Endothelial cell of umbilical vein (primary cell): Measurements from ENCODE around the gene KHK. TPM values are rescaled to one million over a fixed set of nuclear protein-coding genes. Genes with fewer than 3 reads are reported as not detected.

ENCODE experiments used
- BruUV-seq: library from RNA; stranded (reverse); fragments of 400-500 nt; replicated peaks from 2 replicates; lab custom pipeline; 2021; lab: Mats Ljungman, UMichigan
- CTCF ChIA-PET: fragments of 300-600, 350-600 bp; sonication (Branson Sonifier 250); formaldehyde crosslinking; loops from one replicate; lab custom pipeline; 2021; ENCODE audit warnings: antibody characterized with exemption, inconsistent platforms; lab: Charles Lee
- POLR2A ChIA-PET: fragments of 300-600, 350-600 bp; sonication (Branson Sonifier 250); formaldehyde crosslinking; loops from one replicate; lab custom pipeline; 2021; ENCODE audit warnings: antibody characterized with exemption, inconsistent platforms; lab: Charles Lee
- DNase-seq: peaks from one replicate; pipeline ENCODE4 v3.0.0-alpha.2; 2011; ENCODE audit warnings: low read depth, low spot score
- FAIRE-seq: peaks from 2 replicates; lab custom pipeline; 2011; peaks lifted over from hg19 to GRCh38; lab: Jason Lieb, UNC
- H2AFZ ChIP-seq: 2 replicates; pipeline ENCODE4 v1.6.0; 2012; ENCODE audit warnings: low read depth, low read length, control low read depth, inconsistent platforms
- H3K27ac ChIP-seq: 2 replicates; pipeline ENCODE4 v1.5.1; 2011; ENCODE audit warnings: low read depth, mild to moderate bottlenecking, control low read depth, low read length, moderate library complexity; ENCODE audit not compliant: insufficient read depth
- H3K27me3 ChIP-seq, 2 experiments: 2 replicates each; pipeline versions ENCODE4 v1.6.0 to v1.6.1; 2011; ENCODE audit warnings: low read length in 2 of 2, mixed read lengths in 1 of 2; ENCODE audit not compliant: control insufficient read depth in 2 of 2, insufficient read depth in 2 of 2
- H3K36me3 ChIP-seq, 2 experiments: 2 replicates in 1 of 2; 3 replicates in 1 of 2; pipeline ENCODE4 v1.5.1; 2011; ENCODE audit warnings: low read length in 2 of 2, mild to moderate bottlenecking in 1 of 2, moderate library complexity in 1 of 2; ENCODE audit not compliant: control insufficient read depth in 2 of 2, insufficient read depth in 2 of 2; ENCODE audit errors: extremely low read depth in 1 of 2
- H3K4me1 ChIP-seq: 3 replicates; pipeline ENCODE4 v1.5.1; 2011; ENCODE audit warnings: mild to moderate bottlenecking, low read length; ENCODE audit not compliant: control insufficient read depth, insufficient read depth; ENCODE audit errors: extremely low read depth
- H3K4me2 ChIP-seq: 2 replicates; pipeline ENCODE4 v1.6.1; 2011; ENCODE audit warnings: low read length, control low read depth, mixed read lengths; ENCODE audit not compliant: insufficient read depth
- H3K4me3 ChIP-seq, 3 experiments: fragments of 200-600 bp in 1 of 3; sonication (generic), shearing (Covaris generic) in 1 of 3; replicated peaks in 1 of 3; 2 replicates each; pipeline ENCODE4 v1.5.1; 2011 to 2016; ENCODE audit warnings: control low read depth in 3 of 3, low read length in 3 of 3, mild to moderate bottlenecking in 2 of 3, inconsistent platforms in 1 of 3, low read depth in 1 of 3, moderate library complexity in 1 of 3; ENCODE audit not compliant: insufficient read depth in 1 of 3
- H3K79me2 ChIP-seq: 2 replicates; pipeline ENCODE4 v1.6.0; 2012; ENCODE audit warnings: low read length, inconsistent platforms; ENCODE audit not compliant: control insufficient read depth, insufficient read depth
- H3K9ac ChIP-seq: replicated peaks from 2 replicates; pipeline ENCODE3; 2011; ENCODE audit warnings: low read length, control low read depth; ENCODE audit not compliant: insufficient read depth; ENCODE audit errors: extremely low read depth
- H3K9me1 ChIP-seq: replicated peaks from 3 replicates; pipeline ENCODE4 v1.6.0; 2011; ENCODE audit warnings: mild to moderate bottlenecking, low read length; ENCODE audit not compliant: control insufficient read depth, insufficient read depth; ENCODE audit errors: extremely low read depth
- H3K9me3 ChIP-seq: replicated peaks from 2 replicates; pipeline ENCODE4 v1.5.1; 2012; ENCODE audit warnings: low read length, inconsistent platforms; ENCODE audit not compliant: control insufficient read depth, insufficient read depth
- H4K20me1 ChIP-seq: replicated peaks from 2 replicates; pipeline ENCODE3; 2011; ENCODE audit warnings: mild to moderate bottlenecking, low read length; ENCODE audit not compliant: control insufficient read depth, insufficient read depth; ENCODE audit errors: extremely low read depth
- EZH2 ChIP-seq: IDR thresholded peaks from 2 replicates; pipeline ENCODE4 v1.6.1; 2012; ENCODE audit warnings: borderline replicate concordance, low read depth, mild to moderate bottlenecking, moderate library complexity, low read length, inconsistent platforms; ENCODE audit not compliant: severe bottlenecking
- FOS ChIP-seq: IDR thresholded peaks from 2 replicates; pipeline ENCODE4 v1.6.1; 2011; ENCODE audit warnings: mild to moderate bottlenecking, low read length, moderate library complexity, borderline replicate concordance; ENCODE audit not compliant: insufficient read depth
- GATA2 ChIP-seq: IDR thresholded peaks from 2 replicates; pipeline ENCODE4 v1.7.0; 2011; ENCODE audit warnings: low read depth, mild to moderate bottlenecking, moderate library complexity, mixed read lengths, low read length; ENCODE audit not compliant: insufficient read length, insufficient read depth
- JUN ChIP-seq: IDR thresholded peaks from 2 replicates; pipeline ENCODE4 v1.6.1; 2011; ENCODE audit warnings: borderline replicate concordance, low read depth; ENCODE audit not compliant: insufficient read length, insufficient read depth
- MYC ChIP-seq: IDR thresholded peaks from one replicate; pipeline ENCODE4 v1.6.1; 2011; ENCODE audit warnings: mild to moderate bottlenecking, low read depth, low read length
- POLR2A ChIP-seq: IDR thresholded peaks from 2 replicates; pipeline ENCODE4 v1.6.1; 2012; ENCODE audit warnings: low read depth, mild to moderate bottlenecking, control low read depth, low read length
- POLR2AphosphoS5 ChIP-seq: IDR thresholded peaks from 2 replicates; pipeline ENCODE4 v1.6.1; 2012; ENCODE audit warnings: low read depth, mild to moderate bottlenecking, control low read depth, low read length, moderate library complexity; ENCODE audit not compliant: insufficient read depth
- dilution Hi-C: fragments of 300-500 bp; cut with MboI; formaldehyde crosslinking; loops from one replicate; pipeline ENCODE4 v1.15.0; 2019; ENCODE audit warnings: low sequenced_read_pairs; ENCODE audit not compliant: extremely low pct_ligation_motif_present
- intact Hi-C: fragments of 100-400 bp; cut with micrococcal nuclease; formaldehyde crosslinking; loops from one replicate; pipeline ENCODE4 v1.10.0; 2022
- polyA plus RNA-seq, 4 experiments: library from polyadenylated mRNA; depleted of rRNA in 3 of 4; stranded (reverse) in 3 of 4; unstranded in 1 of 4; fragments of >200 nt; gene quantifications; 2 replicates each; pipeline versions ENCODE4 v1.2.1 to v1.2.3, GENCODE V29; 2011 to 2012; ENCODE audit warnings: missing spikeins in 1 of 4
- total RNA-seq: library from RNA; stranded (reverse); gene quantifications from 2 replicates; pipeline ENCODE4 v1.2.3, GENCODE V29; 2021
- TF ChIP-seq, protein P1 (sequence below), 2 donors: IDR thresholded peaks; 1 replicate in 1 of 2; 2 replicates in 1 of 2; pipeline ENCODE4 v1.5.1; 2011; ENCODE audit warnings: low read length in 2 of 2, mild to moderate bottlenecking in 2 of 2, moderate library complexity in 2 of 2, control low read depth in 1 of 2, inconsistent platforms in 1 of 2, low read depth in 1 of 2; ENCODE audit not compliant: insufficient read depth in 1 of 2; ENCODE audit errors: extremely low read depth in 1 of 2
- TF ChIP-seq, protein P2 (sequence below): IDR thresholded peaks from 2 replicates; pipeline ENCODE4 v1.6.1; 2011; ENCODE audit not compliant: insufficient read depth, insufficient read length

Gene KHK
- total and polyA plus RNA-seq, 2 donors (not counting 3 experiments of a cell fraction or from before 2014, with no cell fraction given): 2.9 to 4.4 TPM

DNA sequence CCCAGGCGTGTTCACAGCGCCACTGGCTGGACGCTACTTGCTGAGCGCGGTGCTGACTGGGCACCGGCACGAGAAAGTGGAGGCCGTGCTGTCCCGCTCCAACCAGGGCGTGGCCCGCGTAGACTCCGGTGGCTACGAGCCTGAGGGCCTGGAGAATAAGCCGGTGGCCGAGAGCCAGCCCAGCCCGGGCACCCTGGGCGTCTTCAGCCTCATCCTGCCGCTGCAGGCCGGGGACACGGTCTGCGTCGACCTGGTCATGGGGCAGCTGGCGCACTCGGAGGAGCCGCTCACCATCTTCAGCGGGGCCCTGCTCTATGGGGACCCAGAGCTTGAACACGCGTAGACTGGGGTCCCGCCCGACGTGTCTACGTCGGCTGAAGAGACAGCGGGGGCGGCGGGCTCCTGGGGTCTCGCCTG lies 891 bp upstream of the KHK start:
- H3K9ac ChIP-seq: peak overlapping the region; percentile 69
- TF ChIP-seq POLR2A: no peak
- TF ChIP-seq, protein P1, sequence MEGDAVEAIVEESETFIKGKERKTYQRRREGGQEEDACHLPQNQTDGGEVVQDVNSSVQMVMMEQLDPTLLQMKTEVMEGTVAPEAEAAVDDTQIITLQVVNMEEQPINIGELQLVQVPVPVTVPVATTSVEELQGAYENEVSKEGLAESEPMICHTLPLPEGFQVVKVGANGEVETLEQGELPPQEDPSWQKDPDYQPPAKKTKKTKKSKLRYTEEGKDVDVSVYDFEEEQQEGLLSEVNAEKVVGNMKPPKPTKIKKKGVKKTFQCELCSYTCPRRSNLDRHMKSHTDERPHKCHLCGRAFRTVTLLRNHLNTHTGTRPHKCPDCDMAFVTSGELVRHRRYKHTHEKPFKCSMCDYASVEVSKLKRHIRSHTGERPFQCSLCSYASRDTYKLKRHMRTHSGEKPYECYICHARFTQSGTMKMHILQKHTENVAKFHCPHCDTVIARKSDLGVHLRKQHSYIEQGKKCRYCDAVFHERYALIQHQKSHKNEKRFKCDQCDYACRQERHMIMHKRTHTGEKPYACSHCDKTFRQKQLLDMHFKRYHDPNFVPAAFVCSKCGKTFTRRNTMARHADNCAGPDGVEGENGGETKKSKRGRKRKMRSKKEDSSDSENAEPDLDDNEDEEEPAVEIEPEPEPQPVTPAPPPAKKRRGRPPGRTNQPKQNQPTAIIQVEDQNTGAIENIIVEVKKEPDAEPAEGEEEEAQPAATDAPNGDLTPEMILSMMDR (IDR thresholded peaks at IDR 0.05; ENCODE audit: extremely low read depth in 1 of 2, insufficient read depth in 1 of 2, low read depth in 1 of 2, low read length in 2 of 2): peak; percentile 51 to 75
- peak; percentile 19 for TF ChIP-seq POLR2AphosphoS5
- ChIA-PET CTCF (interaction anchor here (0.6 to 6.0 kb wide), 17 partner anchors 9 to 239 kb away, joined by 3 to 55 read pairs (median 4); partner anchors contain the start of genes AGBL5, OST4 and TRIM54), POLR2A (no interaction called here)
- intact Hi-C loops (loop anchor here (1.0 to 5.0 kb wide), 9 partner anchors 14 to 238 kb away; partner anchors contain the start of genes ATRAID, DPYSL5, OST4 and PREB), dilution Hi-C loops (no loop called here)
- peak overlapping the region; percentile 72 for H3K4me2 ChIP-seq
- no peaks in the 10 kb centered on the region for H3K9me1 ChIP-seq
- no peaks in the 10 kb centered on the region for H3K36me3 ChIP-seq
- H3K27me3 ChIP-seq: no peaks in the 10 kb centered on the region
- peaks cover 12% of the 10 kb centered on the region for H3K4me1 ChIP-seq
- peak; percentile 78 for DNase-seq
- H3K4me3 ChIP-seq: peak overlapping the region; percentile 55 to 73 (median 64)
- BruUV-seq: TSS peak; percentile 65
- H3K9me3 ChIP-seq: no peaks in the 10 kb centered on the region
- no peaks in the 10 kb centered on the region for H3K79me2 ChIP-seq
- H4K20me1 ChIP-seq: no peaks in the 10 kb centered on the region
- peak; percentile 93 for FAIRE-seq
- H3K27ac ChIP-seq: peak overlapping the region; percentile 51
- H2AFZ ChIP-seq: peak overlapping the region; percentile 88

DNA sequence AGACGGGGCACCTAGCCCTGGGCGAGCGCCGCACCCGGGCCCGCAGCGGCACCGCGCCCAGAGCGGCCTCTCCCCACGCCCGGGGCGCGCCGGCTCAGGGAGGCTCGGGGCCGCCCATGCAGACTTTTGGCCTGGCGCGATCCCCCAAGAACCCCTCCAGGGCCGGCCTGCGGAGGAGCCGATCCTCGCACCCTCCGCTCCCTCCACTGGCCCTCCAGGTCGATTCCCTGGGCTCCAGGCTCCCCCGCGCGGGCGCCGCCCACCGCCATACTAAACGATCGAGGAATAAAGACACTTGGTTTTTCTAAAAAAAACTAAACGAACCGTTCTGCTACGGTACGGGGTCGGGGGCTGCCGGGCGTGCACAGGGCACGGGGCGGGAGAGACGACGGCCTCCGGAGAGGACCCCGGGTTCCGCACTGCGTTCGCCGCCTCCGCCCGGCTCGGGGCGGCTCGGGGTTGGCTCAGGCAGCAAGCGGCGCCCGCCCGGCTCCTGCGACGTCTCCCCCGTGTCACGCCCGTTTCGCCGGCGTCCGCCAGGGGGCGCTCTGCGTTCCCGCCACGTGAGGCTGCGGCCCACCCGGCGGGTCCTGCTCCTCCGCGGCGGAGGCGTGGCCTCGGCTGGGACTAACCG lies 365 bp upstream of the KHK start:
- peaks cover 12% of the 10 kb centered on the region for H3K4me1 ChIP-seq
- CTCF ChIA-PET: interaction anchor here (0.6 to 6.0 kb wide), 17 partner anchors 11 to 240 kb away, joined by 3 to 55 read pairs (median 7); partner anchors contain the start of genes AGBL5, OST4, PREB and TRIM54
- DNase-seq: peak; percentile 94
- peak overlapping the region; percentile 55 to 73 (median 64) for H3K4me3 ChIP-seq
- H3K27ac ChIP-seq: peak overlapping the region; percentile 51
- dilution Hi-C loops (no loop called here), intact Hi-C loops (loop anchor here (1.0 to 5.0 kb wide), 8 partner anchors 36 to 239 kb away; partner anchors contain the start of genes ATRAID, DPYSL5, PREB and SLC5A6)
- peak overlapping the region; percentile 72 for H3K4me2 ChIP-seq
- peak overlapping the region; percentile 88 for H2AFZ ChIP-seq
- H3K79me2 ChIP-seq: no peaks in the 10 kb centered on the region
- peak overlapping the region; percentile 69 for H3K9ac ChIP-seq
- TF ChIP-seq MYC: peak; percentile 45
- no peak for TF ChIP-seq JUN
- peak; percentile 90 for TF ChIP-seq POLR2AphosphoS5
- no peak for TF ChIP-seq FOS
- TF ChIP-seq EZH2: no peak
- peak; percentile 62 for TF ChIP-seq POLR2A
- TF ChIP-seq GATA2: no peak
- TF ChIP-seq, protein P1 (IDR thresholded peaks at IDR 0.05; ENCODE audit: extremely low read depth in 1 of 2, insufficient read depth in 1 of 2, low read depth in 1 of 2, low read length in 2 of 2): peak; percentile 76 to 86
- TF ChIP-seq, protein P2, sequence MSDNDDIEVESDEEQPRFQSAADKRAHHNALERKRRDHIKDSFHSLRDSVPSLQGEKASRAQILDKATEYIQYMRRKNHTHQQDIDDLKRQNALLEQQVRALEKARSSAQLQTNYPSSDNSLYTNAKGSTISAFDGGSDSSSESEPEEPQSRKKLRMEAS: peak; percentile 87
- H3K9me1 ChIP-seq: no peaks in the 10 kb centered on the region
- no peaks in the 10 kb centered on the region for H4K20me1 ChIP-seq
- H3K9me3 ChIP-seq: no peaks in the 10 kb centered on the region
- H3K27me3 ChIP-seq: no peaks in the 10 kb centered on the region
- BruUV-seq: no TSS peak
- H3K36me3 ChIP-seq: no peaks in the 10 kb centered on the region
- POLR2A ChIA-PET: interaction anchor here (0.9 kb wide), 1 partner anchor 35 kb away, joined by 3 read pairs; the partner anchor contains the start of gene AGBL5
- peak; percentile 89 for FAIRE-seq
